Sigmoid colon (tissue), 7 donors: Measurements from ENCODE around the gene NSUN7. TPM values are rescaled to one million over a fixed set of nuclear protein-coding genes. Genes with fewer than 3 reads are reported as not detected.

Experiments
- DNase-seq: peaks from one replicate; pipeline ENCODE4 v3.0.0-alpha.2; 2019
- H3K27ac ChIP-seq, 4 donors: fragments of 200-600 bp; sonication (generic); one replicate each; pipeline ENCODE4 v1.5.1; 2016 to 2019; ENCODE audit warnings: mild to moderate bottlenecking in 1 of 4
- H3K27me3 ChIP-seq, 3 donors: fragments of 200-600 bp; sonication (generic); one replicate each; pipeline ENCODE4 v1.5.1; 2019; ENCODE audit warnings: mild to moderate bottlenecking in 1 of 3
- H3K36me3 ChIP-seq, 4 donors: fragments of 200-600 bp; sonication (generic); one replicate each; pipeline ENCODE4 v1.5.1; 2016 to 2019
- H3K4me1 ChIP-seq, 4 donors: fragments of 200-600 bp; sonication (generic); one replicate each; pipeline ENCODE4 v1.5.1; 2017 to 2019
- H3K4me3 ChIP-seq, 4 donors: fragments of 200-600 bp; sonication (generic); one replicate each; pipeline ENCODE4 v1.5.1; 2017 to 2019; ENCODE audit warnings: mild to moderate bottlenecking in 2 of 4, moderate library complexity in 1 of 4
- H3K9me3 ChIP-seq, 4 donors: fragments of 200-600 bp in 3 of 4; sonication (generic) in 3 of 4; one replicate each; pipeline versions ENCODE4 v1.5.1 to v1.6.1; 2013 to 2019
- EP300 ChIP-seq, 4 donors: sonication (generic); formaldehyde crosslinking; IDR thresholded peaks; one replicate each; pipeline ENCODE4 v1.6.1; 2017; ENCODE audit warnings: antibody characterized with exemption in 4 of 4
- POLR2A ChIP-seq, 2 donors: fragments of 450-650 bp; IDR thresholded peaks; one replicate each; pipeline ENCODE4 v1.6.1; 2016; ENCODE audit warnings: antibody characterized with exemption in 2 of 2, mild to moderate bottlenecking in 2 of 2, moderate library complexity in 2 of 2
- POLR2AphosphoS5 ChIP-seq, 4 donors: sonication (generic); formaldehyde crosslinking; IDR thresholded peaks; one replicate each; pipeline ENCODE4 v1.6.1; 2017; ENCODE audit warnings: antibody characterized with exemption in 4 of 4
- WGBS, 2 donors: extraction: QIAGEN DNeasy Blood & Tissue Kit; methylation state at CpG; one replicate each; pipeline ENCODE4 v1.1.7; 2013; 5-methylcytosine and 5-hydroxymethylcytosine counted together
- intact Hi-C: fragments of 100-400 bp; cut with DNase I; formaldehyde crosslinking; loops from one replicate; pipeline ENCODE4 v1.15.1; 2023
- polyA plus RNA-seq, 3 donors: library from polyadenylated mRNA; stranded (reverse); fragments of 200-250 nt; gene quantifications; one replicate each; pipeline ENCODE4 v1.2.3, GENCODE V29; 2013
- total RNA-seq, 4 donors: library from RNA; depleted of rRNA; stranded (reverse); fragments of >200 nt; gene quantifications; one replicate each; pipeline ENCODE4 v1.1.0, GENCODE V29; 2016
- TF ChIP-seq, protein P1 (sequence below), 4 experiments: fragments of 450-650 bp in 3 of 4; fragments of 200-600 bp in 1 of 4; IDR thresholded peaks; one replicate each; pipeline ENCODE4 v1.5.1; 2016 to 2019; ENCODE audit warnings: antibody characterized with exemption in 4 of 4, mild to moderate bottlenecking in 3 of 4, moderate library complexity in 2 of 4
- donor health status: healthy with polysubstance abuse.
- donor health status: Bipolar disorder and iron deficiency.
- donor health status: healthy.

NSUN7 gene
- total and polyA plus RNA-seq, 7 donors, result 1.4 to 7.5 (median 3.6) TPM

DNA sequence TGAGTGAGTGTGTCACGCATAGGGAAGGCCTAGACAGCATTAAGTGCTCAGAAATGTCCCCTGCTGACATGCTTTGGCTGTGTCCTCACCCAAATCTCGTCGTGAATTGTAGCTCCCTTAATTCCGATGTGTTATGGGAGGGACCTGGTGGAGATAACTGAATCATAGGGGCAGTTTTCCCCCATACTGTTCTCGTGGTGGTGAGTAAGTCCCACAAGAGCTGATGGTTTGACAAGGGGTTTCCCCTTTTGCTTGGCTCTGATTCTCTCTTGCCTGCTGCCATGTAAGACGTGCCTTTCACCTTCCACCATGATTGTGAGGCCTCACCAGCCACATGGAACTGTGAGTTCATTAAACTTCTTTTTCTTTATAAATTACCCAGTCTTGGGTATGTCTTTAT lies 78.0 kb downstream of the NSUN7 start:
- peaks cover 6 to 65% (median 14%) of the 10 kb centered on the region in 4 donors for H3K36me3 ChIP-seq

DNA sequence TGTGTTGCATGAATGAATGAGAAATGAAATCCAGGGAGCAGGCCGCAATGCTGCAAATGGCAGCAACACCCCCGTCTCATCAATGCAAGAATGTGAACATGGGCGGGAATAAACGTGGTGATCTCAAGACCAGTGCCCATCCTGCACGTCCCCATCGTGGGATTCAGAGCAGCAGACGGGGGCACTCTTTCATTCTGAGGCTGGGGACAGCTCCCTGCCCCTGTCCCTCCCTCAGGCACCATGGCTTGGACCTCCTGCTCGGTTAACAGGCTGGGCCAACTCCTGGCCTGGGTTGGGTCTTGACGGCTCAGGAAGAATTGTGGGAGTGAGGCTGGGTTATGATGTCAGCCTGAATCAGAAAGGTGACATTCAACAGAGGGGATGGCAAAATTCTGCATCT lies 78.9 kb downstream of the NSUN7 start:
- no peaks in the 10 kb centered on the region for H3K9me3 ChIP-seq
- TF ChIP-seq POLR2AphosphoS5 (IDR thresholded peaks at IDR 0.05) (no peak), EP300 (IDR thresholded peaks at IDR 0.05) (no peak), POLR2A (IDR thresholded peaks at IDR 0.05) (no peak)
- TF ChIP-seq, protein P1, sequence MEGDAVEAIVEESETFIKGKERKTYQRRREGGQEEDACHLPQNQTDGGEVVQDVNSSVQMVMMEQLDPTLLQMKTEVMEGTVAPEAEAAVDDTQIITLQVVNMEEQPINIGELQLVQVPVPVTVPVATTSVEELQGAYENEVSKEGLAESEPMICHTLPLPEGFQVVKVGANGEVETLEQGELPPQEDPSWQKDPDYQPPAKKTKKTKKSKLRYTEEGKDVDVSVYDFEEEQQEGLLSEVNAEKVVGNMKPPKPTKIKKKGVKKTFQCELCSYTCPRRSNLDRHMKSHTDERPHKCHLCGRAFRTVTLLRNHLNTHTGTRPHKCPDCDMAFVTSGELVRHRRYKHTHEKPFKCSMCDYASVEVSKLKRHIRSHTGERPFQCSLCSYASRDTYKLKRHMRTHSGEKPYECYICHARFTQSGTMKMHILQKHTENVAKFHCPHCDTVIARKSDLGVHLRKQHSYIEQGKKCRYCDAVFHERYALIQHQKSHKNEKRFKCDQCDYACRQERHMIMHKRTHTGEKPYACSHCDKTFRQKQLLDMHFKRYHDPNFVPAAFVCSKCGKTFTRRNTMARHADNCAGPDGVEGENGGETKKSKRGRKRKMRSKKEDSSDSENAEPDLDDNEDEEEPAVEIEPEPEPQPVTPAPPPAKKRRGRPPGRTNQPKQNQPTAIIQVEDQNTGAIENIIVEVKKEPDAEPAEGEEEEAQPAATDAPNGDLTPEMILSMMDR (IDR thresholded peaks at IDR 0.05), result no peak
- H3K4me3 ChIP-seq, result no peak overlapping the region
- peaks cover 0 to 56% (median 14%) of the 10 kb centered on the region in 4 donors for H3K36me3 ChIP-seq
- no peaks in the 10 kb centered on the region for H3K27me3 ChIP-seq
- 96% methylated on average over 9 of the region's 9 CpGs for WGBS, 2 donors
- intact Hi-C loops, result no loop called here
- no peak overlapping the region for H3K27ac ChIP-seq
- no peaks in the 10 kb centered on the region for H3K4me1 ChIP-seq
- DNase-seq, result no peak

More for the DNA sequence above, 78.0 kb downstream of the NSUN7 start:
- Histone ChIP-seq H3K9me3 (no peaks in the 10 kb centered on the region), H3K4me1 (no peaks in the 10 kb centered on the region), H3K27me3 (no peaks in the 10 kb centered on the region), H3K27ac (no peak overlapping the region), H3K4me3 (no peak overlapping the region)
- no peak for TF ChIP-seq EP300 (IDR thresholded peaks at IDR 0.05)
- TF ChIP-seq POLR2A (IDR thresholded peaks at IDR 0.05), result no peak
- no peak for TF ChIP-seq POLR2AphosphoS5 (IDR thresholded peaks at IDR 0.05)
- TF ChIP-seq, protein P1 (IDR thresholded peaks at IDR 0.05), result no peak
- no peak for DNase-seq
- intact Hi-C loops, result no loop called here
- WGBS, 2 donors, result 88 to 91% methylated on average over 6 of the region's 6 CpGs

DNA sequence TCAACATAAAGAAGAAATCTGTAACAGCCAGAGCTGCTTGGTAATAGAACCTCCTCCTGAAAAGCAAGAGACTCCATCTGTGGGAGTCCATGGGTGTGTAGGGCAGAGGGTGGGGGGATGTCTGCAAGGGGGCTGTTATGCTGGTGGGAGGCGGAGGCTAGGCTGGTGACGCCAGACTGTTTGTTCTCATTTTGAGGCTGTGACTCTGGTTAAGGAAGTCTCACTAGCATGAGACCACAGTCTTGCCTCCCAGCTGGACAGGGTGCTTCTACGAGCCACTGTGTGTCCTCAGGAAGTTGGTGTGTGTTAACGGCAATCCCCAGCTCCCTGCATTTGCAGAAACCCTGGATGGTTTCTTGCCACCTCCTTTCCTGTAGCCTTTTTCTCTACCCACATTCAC lies 79.8 kb downstream of the NSUN7 start:
- no peak for DNase-seq
- no peaks in the 10 kb centered on the region for H3K4me1 ChIP-seq
- peaks cover 0 to 54% (median 15%) of the 10 kb centered on the region in 4 donors for H3K36me3 ChIP-seq
- H3K9me3 ChIP-seq, result no peaks in the 10 kb centered on the region
- H3K27me3 ChIP-seq, result no peaks in the 10 kb centered on the region
- no peak overlapping the region for H3K4me3 ChIP-seq
- no peak overlapping the region for H3K27ac ChIP-seq
- intact Hi-C loops, result no loop called here
- WGBS, 2 donors, result 59 to 91% methylated on average over 4 of the region's 4 CpGs
- TF ChIP-seq, protein P1 (IDR thresholded peaks at IDR 0.05), result no peak
- no peak for TF ChIP-seq EP300 (IDR thresholded peaks at IDR 0.05)
- no peak for TF ChIP-seq POLR2AphosphoS5 (IDR thresholded peaks at IDR 0.05)
- no peak for TF ChIP-seq POLR2A (IDR thresholded peaks at IDR 0.05)

DNA sequence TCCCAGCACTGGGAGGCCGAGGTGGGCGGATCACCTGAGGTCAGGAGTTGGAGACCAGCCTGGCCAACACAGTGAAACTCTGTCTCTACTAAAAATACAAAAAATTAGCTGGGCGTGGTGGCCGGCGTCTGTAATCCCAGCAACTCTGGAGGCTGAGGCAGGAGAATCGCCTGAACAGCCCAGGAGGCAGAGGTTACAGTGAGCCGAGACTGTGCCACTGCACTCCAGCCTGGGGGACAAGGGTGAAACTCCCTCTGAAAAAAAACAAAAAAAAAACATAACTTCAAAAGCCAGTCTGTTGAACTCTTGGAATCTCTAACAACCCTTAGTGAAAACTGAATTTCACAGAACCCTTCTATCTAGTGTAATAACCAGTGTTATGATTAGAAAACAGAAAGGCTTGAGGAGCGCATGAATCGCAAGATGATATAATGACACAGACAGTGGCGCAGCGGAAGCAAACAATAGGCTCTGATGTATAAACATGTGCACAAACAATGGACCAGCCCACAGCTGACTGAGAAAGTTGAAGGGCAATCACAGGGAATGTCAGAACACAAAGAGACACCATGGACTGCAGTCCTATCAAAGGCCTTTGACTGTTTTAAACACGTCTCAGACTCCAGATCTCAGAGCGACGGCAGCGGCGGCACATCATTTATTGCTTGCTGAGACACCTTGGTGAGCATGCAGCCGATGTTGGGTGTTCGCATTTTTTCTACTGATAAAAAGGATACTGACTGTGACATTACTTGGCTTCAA lies 81.6 kb downstream of the NSUN7 start:
- 91 to 94% methylated on average over 18 of the region's 18 CpGs for WGBS, 2 donors

More for the DNA sequence above, 81.6 kb downstream of the NSUN7 start:
- Histone ChIP-seq H3K4me3 (no peak overlapping the region), H3K27me3 (no peaks in the 10 kb centered on the region), H3K9me3 (no peaks in the 10 kb centered on the region), H3K36me3 (peaks cover 0 to 43% (median 11%) of the 10 kb centered on the region in 4 donors), H3K27ac (no peak overlapping the region), H3K4me1 (no peaks in the 10 kb centered on the region)
- TF ChIP-seq POLR2AphosphoS5 (IDR thresholded peaks at IDR 0.05), result no peak
- TF ChIP-seq, protein P1 (IDR thresholded peaks at IDR 0.05), result no peak
- no peak for TF ChIP-seq POLR2A (IDR thresholded peaks at IDR 0.05)
- no peak for TF ChIP-seq EP300 (IDR thresholded peaks at IDR 0.05)
- DNase-seq, result no peak
- intact Hi-C loops, result no loop called here
